HepG2 (cell line): ENCODE results near the gene GRIN3B. TPM values are rescaled to one million over a fixed set of nuclear protein-coding genes. Genes with fewer than 3 reads are reported as not detected.
A peak's percentile ranks its signal among the peaks of the same experiment; 100 is the strongest.

ENCODE experiments used
- ATAC-seq: fragments of 200-7000 bp; cut with Tn5 transposase; 3 replicates; pipeline ENCODE4 v1.9.1; 2020; ENCODE audit warnings: mild to moderate bottlenecking, moderate library complexity
- BruUV-seq: library from RNA; stranded (reverse); fragments of 400-500 nt; replicated peaks from 2 replicates; lab custom pipeline; 2021; lab: Mats Ljungman, UMichigan
- CTCF ChIA-PET: fragments of 300-600 bp; formaldehyde crosslinking; extraction: SDS; loops from one replicate; lab custom pipeline; 2021; ENCODE audit warnings: low total read pairs, inconsistent platforms, low intra/inter-chr PET ratio; lab: Yijun Ruan, JAX
- POLR2A ChIA-PET: fragments of 350-600 bp; sonication (Branson Sonifier 250); formaldehyde crosslinking; loops from one replicate; lab custom pipeline; 2020; ENCODE audit warnings: antibody characterized with exemption, inconsistent platforms; lab: Yijun Ruan, JAX
- DNase-seq: peaks from one replicate; pipeline ENCODE4 v3.0.0-alpha.2; 2015; ENCODE audit warnings: low spot score
- FAIRE-seq: peaks from 3 replicates; lab custom pipeline; 2011; peaks lifted over from hg19 to GRCh38; lab: Jason Lieb, UNC
- H2AFZ ChIP-seq: one replicate; pipeline ENCODE4 v1.6.1; 2011; ENCODE audit warnings: low read length, inconsistent platforms
- H3K27ac ChIP-seq: fragments of 300-600 bp; 3 replicates; pipeline ENCODE4 v1.8.0; 2011; ENCODE audit warnings: mixed run types, mild to moderate bottlenecking, mixed read lengths, low read length, inconsistent platforms; ENCODE audit not compliant: insufficient read depth; ENCODE audit errors: extremely low read length
- H3K27me3 ChIP-seq, 2 experiments: fragments of 200-600 bp in 1 of 2; 2 replicates in 1 of 2; 3 replicates in 1 of 2; pipeline versions ENCODE4 v1.6.0 to v1.8.0; 2011; ENCODE audit warnings: low read length in 2 of 2, mild to moderate bottlenecking in 2 of 2, moderate library complexity in 2 of 2, inconsistent platforms in 1 of 2; ENCODE audit not compliant: insufficient read depth in 2 of 2, control insufficient read depth in 1 of 2
- H3K36me3 ChIP-seq, 2 experiments: fragments of 200-600 bp in 1 of 2; replicated peaks in 1 of 2; 2 replicates in 1 of 2; 3 replicates in 1 of 2; pipeline versions ENCODE4 v1.5.1 to v1.8.0; 2011; ENCODE audit warnings: low read length in 2 of 2, inconsistent platforms in 1 of 2; ENCODE audit not compliant: insufficient read depth in 2 of 2, control insufficient read depth in 1 of 2
- H3K4me1 ChIP-seq: 2 replicates; pipeline ENCODE4 v1.5.1; 2012; ENCODE audit warnings: low read length, inconsistent platforms; ENCODE audit not compliant: insufficient read depth
- H3K4me2 ChIP-seq: 2 replicates; pipeline ENCODE4 v1.6.0; 2011; ENCODE audit warnings: low read depth, low read length, inconsistent platforms
- H3K4me3 ChIP-seq, 3 experiments: fragments of 200-600 bp in 1 of 3; sonication (generic), shearing (Covaris generic) in 1 of 3; replicated peaks in 1 of 3; 2 replicates each; pipeline ENCODE4 v1.5.1; 2011 to 2016; ENCODE audit warnings: low read length in 3 of 3, inconsistent platforms in 2 of 3, low read depth in 2 of 3, mild to moderate bottlenecking in 2 of 3, control low read depth in 1 of 3, mixed read lengths in 1 of 3; ENCODE audit not compliant: insufficient read depth in 1 of 3
- H3K79me2 ChIP-seq: one replicate; pipeline ENCODE4 v1.6.1; 2011; ENCODE audit warnings: low read length, inconsistent platforms; ENCODE audit not compliant: insufficient read depth
- H3K9ac ChIP-seq: 2 replicates; pipeline ENCODE4 v1.6.0; 2011; ENCODE audit warnings: mild to moderate bottlenecking, low read depth, low read length, inconsistent platforms; ENCODE audit not compliant: insufficient read depth
- H3K9me3 ChIP-seq: 2 replicates; pipeline ENCODE4 v1.5.1; 2012; ENCODE audit warnings: mild to moderate bottlenecking, low read length
- H4K20me1 ChIP-seq: 2 replicates; pipeline ENCODE4 v1.6.0; 2011; ENCODE audit warnings: inconsistent platforms, mild to moderate bottlenecking, low read length, moderate library complexity; ENCODE audit not compliant: insufficient read depth
- BHLHE40 ChIP-seq: IDR thresholded peaks from 2 replicates; pipeline ENCODE4 v1.6.1; 2011; ENCODE audit warnings: low read length, improper control_type of control experiment
- CEBPB ChIP-seq: IDR thresholded peaks from 2 replicates; pipeline ENCODE4 v1.6.1; 2011; ENCODE audit warnings: low read depth, low read length, improper control_type of control experiment, borderline replicate concordance
- GABPB1 ChIP-seq: IDR thresholded peaks from 2 replicates; pipeline ENCODE4 v1.6.1; 2016; ENCODE audit warnings: mild to moderate bottlenecking, missing genetic modification reagents, moderate library complexity, missing compliant biosample characterization
- HNRNPL ChIP-seq: fragments of 200-400 bp; formaldehyde crosslinking; IDR thresholded peaks from 2 replicates; pipeline ENCODE4 v1.6.1; 2017; ENCODE audit warnings: mild to moderate bottlenecking, low read depth, low read length
- MXI1 ChIP-seq: IDR thresholded peaks from 3 replicates; pipeline ENCODE4 v1.6.1; 2012; ENCODE audit warnings: low read depth, low read length, inconsistent platforms, borderline replicate concordance
- WGBS: methylation state at CpG from one replicate; pipeline ENCODE4 v1.1.6; 2017; ENCODE audit warnings: low lambda C conversion rate; 5-methylcytosine and 5-hydroxymethylcytosine counted together
- in situ Hi-C: cut with HindIII; loops from 2 replicates; pipeline ENCODE4 v1.10.0; 2017; ENCODE audit warnings: low pct_unique_long_range_greater_than_20kb; ENCODE audit not compliant: extremely low pct_ligation_motif_present
- intact Hi-C: fragments of 100-400 bp; cut with micrococcal nuclease; formaldehyde crosslinking; loops from one replicate; pipeline ENCODE4 v1.10.0; 2022; ENCODE audit not compliant: unreplicated experiment
- polyA plus RNA-seq, 8 experiments: library from polyadenylated mRNA; depleted of rRNA in 3 of 8; stranded (reverse) in 7 of 8; unstranded in 1 of 8; fragments of >200 nt; fragmentation: Illumina TruSeq in 4 of 8; extraction: Trizol in 4 of 8; gene quantifications; 2 replicates each; pipeline versions ENCODE4 v1.2.1 to v1.2.3, GENCODE V29; 2011 to 2016; ENCODE audit warnings: low read depth in 4 of 8, missing spikeins in 1 of 8, mixed read lengths in 1 of 8; ENCODE audit not compliant: insufficient read depth in 1 of 8
- total RNA-seq, 5 experiments: library from RNA; depleted of rRNA; stranded (reverse); fragments of >200 nt; fragmentation: Illumina TruSeq; extraction: Trizol; gene quantifications; 2 replicates each; pipeline ENCODE4 v1.2.3, GENCODE V29; 2016; ENCODE audit warnings: low read depth in 1 of 5
- TF ChIP-seq, protein P1 (sequence below): sonication (generic); formaldehyde crosslinking; IDR thresholded peaks from 2 replicates; pipeline ENCODE4 v1.8.0; 2022; ENCODE audit warnings: low read depth, missing genetic modification reagents
- TF ChIP-seq, protein P2 (sequence below): sonication (generic); formaldehyde crosslinking; IDR thresholded peaks from one replicate; pipeline ENCODE4 v1.5.1; 2020; ENCODE audit warnings: mild to moderate bottlenecking, missing genetic modification reagents; ENCODE audit errors: not compliant biosample characterization

The GRIN3B gene
- total and polyA plus RNA-seq, 2 of the 13 experiments (the other 11 are each of a cell fraction or from before 2014, with no cell fraction given) = 0.07 to 0.20 TPM

DNA sequence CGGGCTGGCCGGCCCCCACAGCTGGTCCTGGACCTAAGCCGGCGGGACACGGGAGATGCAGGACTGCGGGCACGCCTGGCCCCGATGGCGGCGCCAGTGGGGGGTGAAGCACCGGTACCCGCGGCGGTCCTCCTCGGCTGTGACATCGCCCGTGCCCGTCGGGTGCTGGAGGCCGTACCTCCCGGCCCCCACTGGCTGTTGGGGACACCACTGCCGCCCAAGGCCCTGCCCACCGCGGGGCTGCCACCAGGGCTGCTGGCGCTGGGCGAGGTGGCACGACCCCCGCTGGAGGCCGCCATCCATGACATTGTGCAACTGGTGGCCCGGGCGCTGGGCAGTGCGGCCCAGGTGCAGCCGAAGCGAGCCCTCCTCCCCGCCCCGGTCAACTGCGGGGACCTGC lies 3.1 kb downstream of the GRIN3B start:
- peaks cover 15 to 50% of the 10 kb centered on the region in 2 experiments for H3K27me3 ChIP-seq
- H3K9ac ChIP-seq = no peak overlapping the region
- peak overlapping the region; percentile 23; the same call in 1 of the 2 replicates for H3K4me2 ChIP-seq
- intact Hi-C loops (no loop called here), in situ Hi-C loops (no loop called here)
- no peak for FAIRE-seq
- H3K4me1 ChIP-seq = peaks cover 22% of the 10 kb centered on the region
- ChIA-PET POLR2A (no interaction called here), CTCF (no interaction called here)
- H4K20me1 ChIP-seq = no peaks in the 10 kb centered on the region
- no peak overlapping the region for H2AFZ ChIP-seq
- no peak for DNase-seq
- H3K79me2 ChIP-seq = no peaks in the 10 kb centered on the region
- no peaks in the 10 kb centered on the region for H3K9me3 ChIP-seq
- BruUV-seq = no TSS peak
- no peak for ATAC-seq
- H3K27ac ChIP-seq = no peak overlapping the region
- no peaks in the 10 kb centered on the region for H3K36me3 ChIP-seq
- peak overlapping the region in 1 of 3 experiments; percentile 18; a peak in 1 of 6 replicates for H3K4me3 ChIP-seq
- TF ChIP-seq GABPB1 (peak; percentile 19; the same call in 1 of the 2 replicates), HNRNPL (0 out of 2 replicates have a peak, but pooled peaks have one; percentile 54), CEBPB (peak; percentile 44; the same call in 1 of the 2 replicates)
- TF ChIP-seq, protein P1, sequence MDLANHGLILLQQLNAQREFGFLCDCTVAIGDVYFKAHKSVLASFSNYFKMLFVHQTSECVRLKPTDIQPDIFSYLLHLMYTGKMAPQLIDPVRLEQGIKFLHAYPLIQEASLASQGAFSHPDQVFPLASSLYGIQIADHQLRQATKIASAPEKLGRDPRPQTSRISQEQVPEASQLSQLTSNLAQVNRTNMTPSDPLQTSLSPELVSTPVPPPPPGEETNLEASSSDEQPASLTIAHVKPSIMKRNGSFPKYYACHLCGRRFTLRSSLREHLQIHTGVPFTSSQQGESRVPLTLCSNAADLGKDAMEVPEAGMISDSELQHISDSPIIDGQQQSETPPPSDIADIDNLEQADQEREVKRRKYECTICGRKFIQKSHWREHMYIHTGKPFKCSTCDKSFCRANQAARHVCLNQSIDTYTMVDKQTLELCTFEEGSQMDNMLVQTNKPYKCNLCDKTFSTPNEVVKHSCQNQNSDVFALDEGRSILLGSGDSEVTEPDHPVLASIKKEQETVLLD (CRISPR knock-in tag) = no peak
- TF ChIP-seq, all 625 proteins: peak for 3
- no CpG with 5 or more reads among the region's 37 CpGs for WGBS

DNA sequence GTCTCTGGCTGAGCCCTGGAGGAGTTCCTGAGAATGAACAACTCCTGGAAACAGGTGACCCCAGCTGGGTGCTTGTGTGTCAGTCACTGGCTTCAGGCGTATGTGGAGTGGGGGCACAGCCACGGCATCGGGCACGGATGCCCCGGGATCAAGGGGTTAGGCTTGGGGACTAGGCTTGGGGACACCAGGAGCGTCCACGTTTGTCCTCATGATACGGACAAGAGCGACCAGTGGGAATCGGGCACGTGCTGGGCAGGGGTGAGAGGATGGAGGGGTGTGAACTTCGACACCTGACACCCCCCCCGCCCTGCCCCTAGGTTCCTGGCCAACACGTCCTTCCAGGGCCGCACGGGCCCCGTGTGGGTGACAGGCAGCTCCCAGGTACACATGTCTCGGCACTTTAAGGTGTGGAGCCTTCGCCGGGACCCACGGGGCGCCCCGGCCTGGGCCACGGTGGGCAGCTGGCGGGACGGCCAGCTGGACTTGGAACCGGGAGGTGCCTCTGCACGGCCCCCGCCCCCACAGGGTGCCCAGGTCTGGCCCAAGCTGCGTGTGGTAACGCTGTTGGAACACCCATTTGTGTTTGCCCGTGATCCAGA lies 4.1 kb downstream of the GRIN3B start:
- H3K9me3 ChIP-seq = no peaks in the 10 kb centered on the region
- no peak overlapping the region for H3K27ac ChIP-seq
- in situ Hi-C loops = no loop called here
- no TSS peak for BruUV-seq
- WGBS = 8% methylated on average over 8 of the region's 32 CpGs
- FAIRE-seq (no peak), DNase-seq (no peak), ATAC-seq (no peak)
- ChIA-PET POLR2A (no interaction called here), CTCF (no interaction called here)
- H2AFZ ChIP-seq = no peak overlapping the region
- H3K79me2 ChIP-seq = no peaks in the 10 kb centered on the region
- H4K20me1 ChIP-seq = no peaks in the 10 kb centered on the region
- no peaks in the 10 kb centered on the region; a peak in 1 of 5 replicates for H3K36me3 ChIP-seq
- H3K4me2 ChIP-seq = no peak overlapping the region
- intact Hi-C loops = no loop called here
- H3K4me3 ChIP-seq = no peak overlapping the region
- peaks cover 22% of the 10 kb centered on the region for H3K4me1 ChIP-seq
- peaks cover 15 to 40% of the 10 kb centered on the region in 2 experiments for H3K27me3 ChIP-seq
- no peak overlapping the region for H3K9ac ChIP-seq
- no peak for TF ChIP-seq MXI1
- TF ChIP-seq BHLHE40 = peak; percentile 71
- TF ChIP-seq, protein P2, sequence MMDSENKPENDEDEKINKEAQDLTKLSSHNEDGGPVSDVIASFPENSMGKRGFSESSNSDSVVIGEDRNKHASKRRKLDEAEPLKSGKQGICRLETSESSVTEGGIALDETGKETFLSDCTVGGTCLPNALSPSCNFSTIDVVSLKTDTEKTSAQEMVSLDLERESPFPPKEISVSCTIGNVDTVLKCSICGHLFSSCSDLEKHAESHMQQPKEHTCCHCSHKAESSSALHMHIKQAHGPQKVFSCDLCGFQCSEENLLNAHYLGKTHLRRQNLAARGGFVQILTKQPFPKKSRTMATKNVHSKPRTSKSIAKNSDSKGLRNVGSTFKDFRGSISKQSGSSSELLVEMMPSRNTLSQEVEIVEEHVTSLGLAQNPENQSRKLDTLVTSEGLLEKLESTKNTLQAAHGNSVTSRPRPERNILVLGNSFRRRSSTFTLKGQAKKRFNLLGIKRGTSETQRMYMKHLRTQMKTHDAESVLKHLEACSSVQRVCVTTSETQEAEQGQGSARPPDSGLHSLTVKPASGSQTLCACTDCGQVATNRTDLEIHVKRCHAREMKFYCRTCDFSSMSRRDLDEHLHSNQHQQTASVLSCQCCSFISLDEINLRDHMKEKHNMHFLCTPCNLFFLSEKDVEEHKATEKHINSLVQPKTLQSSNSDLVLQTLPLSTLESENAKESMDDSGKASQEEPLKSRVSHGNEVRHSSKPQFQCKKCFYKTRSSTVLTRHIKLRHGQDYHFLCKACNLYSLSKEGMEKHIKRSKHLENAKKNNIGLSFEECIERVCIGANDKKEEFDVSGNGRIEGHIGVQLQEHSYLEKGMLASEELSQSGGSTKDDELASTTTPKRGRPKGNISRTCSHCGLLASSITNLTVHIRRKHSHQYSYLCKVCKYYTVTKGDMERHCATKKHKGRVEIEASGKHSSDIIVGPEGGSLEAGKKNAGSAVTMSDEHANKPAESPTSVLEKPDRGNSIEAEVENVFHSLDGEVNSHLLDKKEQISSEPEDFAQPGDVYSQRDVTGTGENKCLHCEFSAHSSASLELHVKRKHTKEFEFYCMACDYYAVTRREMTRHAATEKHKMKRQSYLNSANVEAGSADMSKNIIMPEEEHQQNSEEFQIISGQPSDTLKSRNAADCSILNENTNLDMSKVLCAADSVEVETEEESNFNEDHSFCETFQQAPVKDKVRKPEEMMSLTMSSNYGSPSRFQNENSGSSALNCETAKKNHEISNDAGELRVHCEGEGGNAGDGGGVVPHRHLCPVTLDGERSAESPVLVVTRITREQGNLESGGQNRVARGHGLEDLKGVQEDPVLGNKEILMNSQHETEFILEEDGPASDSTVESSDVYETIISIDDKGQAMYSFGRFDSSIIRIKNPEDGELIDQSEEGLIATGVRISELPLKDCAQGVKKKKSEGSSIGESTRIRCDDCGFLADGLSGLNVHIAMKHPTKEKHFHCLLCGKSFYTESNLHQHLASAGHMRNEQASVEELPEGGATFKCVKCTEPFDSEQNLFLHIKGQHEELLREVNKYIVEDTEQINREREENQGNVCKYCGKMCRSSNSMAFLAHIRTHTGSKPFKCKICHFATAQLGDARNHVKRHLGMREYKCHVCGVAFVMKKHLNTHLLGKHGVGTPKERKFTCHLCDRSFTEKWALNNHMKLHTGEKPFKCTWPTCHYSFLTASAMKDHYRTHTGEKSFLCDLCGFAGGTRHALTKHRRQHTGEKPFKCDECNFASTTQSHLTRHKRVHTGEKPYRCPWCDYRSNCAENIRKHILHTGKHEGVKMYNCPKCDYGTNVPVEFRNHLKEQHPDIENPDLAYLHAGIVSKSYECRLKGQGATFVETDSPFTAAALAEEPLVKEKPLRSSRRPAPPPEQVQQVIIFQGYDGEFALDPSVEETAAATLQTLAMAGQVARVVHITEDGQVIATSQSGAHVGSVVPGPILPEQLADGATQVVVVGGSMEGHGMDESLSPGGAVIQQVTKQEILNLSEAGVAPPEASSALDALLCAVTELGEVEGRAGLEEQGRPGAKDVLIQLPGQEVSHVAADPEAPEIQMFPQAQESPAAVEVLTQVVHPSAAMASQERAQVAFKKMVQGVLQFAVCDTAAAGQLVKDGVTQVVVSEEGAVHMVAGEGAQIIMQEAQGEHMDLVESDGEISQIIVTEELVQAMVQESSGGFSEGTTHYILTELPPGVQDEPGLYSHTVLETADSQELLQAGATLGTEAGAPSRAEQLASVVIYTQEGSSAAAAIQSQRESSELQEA (CRISPR knock-in tag) = no peak
